IPS-11a (cell line): ENCODE data around the gene SERPINA6.
"Not testable (repeated sequence)": the region's sequence is repeated elsewhere in the genome, so short reads cannot be mapped to it uniquely, and the experiment has no call there.

Source experiments
- H3K4me3 ChIP-seq: one replicate; pipeline ENCODE4 v1.5.1; 2013; ENCODE audit warnings: low read depth, low read length, control low read depth

SERPINA6 gene

DNA sequence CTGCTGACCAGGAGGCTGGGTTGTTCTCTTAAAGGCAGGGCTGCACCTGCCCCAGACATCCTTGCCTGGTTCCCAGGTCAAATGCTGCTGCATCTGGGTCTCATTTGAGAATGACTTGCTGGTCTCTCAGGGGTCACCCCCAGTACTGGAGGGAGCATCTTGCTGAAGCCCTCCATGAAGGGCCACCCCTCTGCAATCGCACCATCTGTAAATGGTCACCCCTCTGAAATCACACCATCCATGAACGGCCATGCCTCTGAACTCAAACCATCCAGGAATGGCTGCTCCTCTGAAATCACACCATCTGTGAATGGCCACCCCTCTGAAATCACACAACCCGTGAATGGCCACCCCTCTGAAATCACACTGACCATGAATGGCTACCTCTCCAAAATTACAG, 7.3 kb upstream of the SERPINA6 start:
- no peak overlapping the region for H3K4me3 ChIP-seq

DNA sequence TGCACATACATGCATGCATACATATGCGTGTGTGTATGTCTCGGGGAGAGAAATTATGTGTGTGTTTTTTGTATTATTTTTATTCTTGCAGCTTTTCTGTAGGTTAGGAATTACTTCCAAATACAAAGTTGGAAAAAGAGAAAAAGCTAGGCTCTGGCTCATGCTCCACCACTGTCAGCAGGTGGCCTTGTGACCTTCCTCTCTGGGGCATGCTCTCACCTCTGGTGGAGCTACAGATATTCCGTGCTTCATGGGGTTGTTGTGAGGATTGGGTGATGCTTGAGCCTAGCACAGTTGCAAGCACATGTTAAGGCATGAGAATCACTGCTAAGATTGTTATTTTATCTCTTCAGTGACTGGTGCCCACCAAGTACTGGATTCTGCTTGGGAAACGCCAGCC, 6.7 kb upstream of the SERPINA6 start:
- H3K4me3 ChIP-seq: no peak overlapping the region

DNA sequence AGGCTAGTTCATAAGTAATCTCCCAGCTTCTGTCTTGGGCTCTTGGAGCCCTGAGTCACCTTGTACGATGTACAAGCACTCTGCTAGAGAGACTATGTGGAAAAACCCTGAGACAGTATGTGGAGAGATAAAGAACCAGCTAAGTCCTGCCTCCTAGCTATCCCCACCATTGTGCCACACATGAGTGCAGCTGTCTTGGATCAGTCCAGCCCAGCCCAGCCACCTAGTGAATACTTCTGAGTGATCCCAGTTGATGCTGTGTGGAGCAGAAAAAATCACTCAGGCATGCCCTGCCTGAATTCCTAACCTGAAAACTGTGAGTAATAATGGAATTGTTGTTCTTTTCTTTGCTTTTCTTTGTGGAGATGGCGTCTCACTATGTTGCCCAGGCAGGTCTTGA, 5.1 kb upstream of the SERPINA6 start:
- no peak overlapping the region for H3K4me3 ChIP-seq

DNA sequence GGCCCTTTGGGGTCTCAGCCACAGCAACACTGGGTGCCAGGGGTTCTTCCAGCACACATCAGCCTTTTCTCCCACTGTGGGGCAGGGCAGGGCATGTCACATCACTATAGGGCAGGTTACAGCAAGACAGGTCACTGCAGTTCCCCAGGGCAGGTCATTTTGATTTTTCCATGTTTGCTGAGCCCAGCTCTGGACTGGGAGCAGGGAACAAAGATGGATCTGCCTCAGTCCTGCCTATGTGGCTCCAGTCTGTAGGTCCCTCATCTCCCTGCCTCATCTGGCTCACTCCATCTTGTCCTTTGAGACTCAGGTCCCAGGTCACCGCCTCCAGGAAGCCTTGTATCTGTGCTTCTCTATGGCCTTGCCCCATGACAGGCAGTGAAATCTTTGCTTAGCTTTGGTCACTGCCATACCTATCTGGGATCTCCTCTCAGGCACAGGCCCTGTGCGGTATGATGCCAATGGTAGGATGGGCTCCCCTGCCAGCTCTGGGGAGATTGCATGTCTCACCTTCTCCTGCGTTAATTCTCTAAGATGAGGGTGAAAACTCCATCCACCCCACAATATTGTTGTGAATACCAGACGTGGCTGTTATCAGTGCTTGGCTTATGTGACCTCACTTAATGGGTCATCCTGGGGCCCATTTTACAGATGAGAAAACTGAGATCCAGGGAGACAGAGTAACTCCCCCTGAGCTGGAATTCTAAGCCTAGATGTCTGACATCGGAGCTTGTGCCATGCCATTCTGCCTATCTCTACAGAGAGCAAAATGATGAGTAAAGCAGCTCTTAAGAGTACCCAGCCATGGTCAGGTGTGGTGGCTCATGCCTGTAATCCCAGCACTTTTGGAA, 1.5 kb downstream of the SERPINA6 start:
- no peak overlapping the region for H3K4me3 ChIP-seq

DNA sequence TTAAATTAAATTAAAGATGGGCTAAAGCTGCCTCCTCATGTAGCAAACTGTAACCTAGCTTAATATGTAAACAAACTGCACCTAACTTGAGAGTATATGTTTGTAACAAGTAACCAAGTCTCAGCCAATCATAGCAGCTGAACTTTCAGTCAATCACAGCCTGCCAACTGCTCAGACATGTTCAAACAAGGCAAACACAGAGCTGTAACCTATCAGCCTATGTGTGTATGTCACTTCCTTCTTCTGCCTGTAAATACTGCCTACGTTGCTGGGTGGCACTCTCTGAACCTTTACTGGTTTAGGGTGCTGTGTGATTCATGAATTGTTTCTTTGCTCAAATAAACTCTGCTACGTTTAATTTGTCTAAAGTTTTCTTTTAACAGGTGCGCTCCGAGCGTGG, 2.9 kb downstream of the SERPINA6 start:
- no peak overlapping the region for H3K4me3 ChIP-seq

DNA sequence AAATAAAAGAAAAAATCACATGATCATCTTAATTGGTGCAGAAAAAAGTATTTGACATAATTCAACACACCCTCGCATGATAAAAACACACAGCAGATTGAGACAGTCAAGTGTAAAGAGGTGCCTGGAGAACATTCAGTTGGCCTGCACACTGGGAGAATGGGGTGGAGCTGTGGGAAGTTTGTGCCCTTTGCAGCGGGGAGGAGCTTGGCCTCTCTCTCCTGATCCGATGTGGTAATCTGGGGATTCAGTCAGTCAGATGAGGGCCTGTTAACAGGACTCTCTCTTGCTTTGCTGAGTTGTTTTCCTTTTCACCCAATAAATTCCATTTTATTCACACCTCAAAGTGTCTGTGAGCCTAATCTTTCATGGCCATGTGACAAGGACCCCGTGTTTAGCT, 5.9 kb downstream of the SERPINA6 start:
- H3K4me3 ChIP-seq: no peak overlapping the region

DNA sequence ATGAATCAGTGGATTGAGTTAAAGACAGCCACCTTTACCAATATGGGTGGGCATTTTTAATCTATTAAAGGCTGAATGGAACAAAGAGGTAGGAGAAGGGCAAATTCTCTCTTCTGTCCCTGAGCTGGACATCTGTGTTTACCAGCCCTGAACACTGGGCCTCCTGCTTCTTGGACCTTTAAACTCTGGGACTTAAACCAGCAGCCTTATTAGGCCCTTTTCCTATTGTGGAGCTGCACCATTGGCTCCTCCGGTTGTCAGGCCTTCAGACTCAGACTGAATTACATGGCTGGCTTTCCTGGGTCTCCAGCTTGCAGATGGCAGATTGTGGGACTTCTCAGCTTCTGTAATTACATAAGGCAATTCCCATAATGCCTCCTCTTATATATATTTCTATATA, 6.4 kb downstream of the SERPINA6 start:
- no peak overlapping the region for H3K4me3 ChIP-seq

DNA sequence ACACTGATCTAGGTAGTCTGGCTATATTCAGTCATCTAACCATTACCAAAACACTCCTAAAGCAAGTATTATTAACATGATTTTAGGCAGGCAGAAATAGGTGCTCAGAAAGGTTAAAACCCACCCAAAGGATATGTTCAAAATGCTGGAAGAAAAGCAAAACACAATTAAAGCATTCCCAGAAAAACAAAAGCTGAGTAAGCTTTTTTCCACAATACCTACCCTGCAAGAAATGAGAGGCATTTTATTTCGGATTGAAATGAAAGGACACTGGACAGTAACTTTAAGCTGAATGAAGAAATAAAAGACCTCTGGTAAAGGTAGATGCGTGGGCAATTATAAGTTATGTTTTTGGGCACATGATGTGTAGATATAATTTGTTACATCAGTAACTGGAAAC, 8.2 kb downstream of the SERPINA6 start:
- H3K4me3 ChIP-seq: no peak overlapping the region

DNA sequence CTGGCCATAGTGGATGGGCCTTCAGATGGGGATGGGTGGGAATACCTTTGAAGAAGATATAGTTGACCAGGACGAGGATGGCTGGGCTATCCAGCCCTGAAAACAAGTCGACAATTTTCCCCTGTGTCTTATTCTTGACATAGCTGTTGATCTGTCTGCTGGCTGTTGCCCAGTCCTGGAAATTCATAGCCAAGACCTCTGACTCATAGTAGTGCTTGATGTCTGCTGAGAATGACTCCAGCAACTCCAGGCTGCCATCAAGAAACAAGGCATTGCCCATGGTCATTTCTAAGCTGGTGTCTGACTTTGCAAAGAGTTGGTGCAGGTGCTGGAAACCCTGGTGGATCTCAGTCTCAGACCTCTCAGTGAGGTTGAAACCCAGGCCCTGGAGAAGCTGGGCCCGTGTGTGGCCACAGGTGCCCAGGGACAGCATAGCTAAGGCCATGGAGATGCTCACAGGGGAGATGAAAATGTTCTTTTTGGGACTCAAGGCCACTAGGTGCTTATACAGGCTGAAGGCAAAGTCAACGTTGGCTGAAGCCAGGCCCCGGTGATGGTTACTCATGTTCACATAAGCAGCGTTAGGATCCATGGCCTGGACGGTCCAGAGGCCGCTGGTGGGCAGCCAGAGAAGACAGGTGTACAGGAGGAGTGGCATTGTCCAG, 9.0 kb downstream of the SERPINA6 start:
- no peak overlapping the region for H3K4me3 ChIP-seq

DNA sequence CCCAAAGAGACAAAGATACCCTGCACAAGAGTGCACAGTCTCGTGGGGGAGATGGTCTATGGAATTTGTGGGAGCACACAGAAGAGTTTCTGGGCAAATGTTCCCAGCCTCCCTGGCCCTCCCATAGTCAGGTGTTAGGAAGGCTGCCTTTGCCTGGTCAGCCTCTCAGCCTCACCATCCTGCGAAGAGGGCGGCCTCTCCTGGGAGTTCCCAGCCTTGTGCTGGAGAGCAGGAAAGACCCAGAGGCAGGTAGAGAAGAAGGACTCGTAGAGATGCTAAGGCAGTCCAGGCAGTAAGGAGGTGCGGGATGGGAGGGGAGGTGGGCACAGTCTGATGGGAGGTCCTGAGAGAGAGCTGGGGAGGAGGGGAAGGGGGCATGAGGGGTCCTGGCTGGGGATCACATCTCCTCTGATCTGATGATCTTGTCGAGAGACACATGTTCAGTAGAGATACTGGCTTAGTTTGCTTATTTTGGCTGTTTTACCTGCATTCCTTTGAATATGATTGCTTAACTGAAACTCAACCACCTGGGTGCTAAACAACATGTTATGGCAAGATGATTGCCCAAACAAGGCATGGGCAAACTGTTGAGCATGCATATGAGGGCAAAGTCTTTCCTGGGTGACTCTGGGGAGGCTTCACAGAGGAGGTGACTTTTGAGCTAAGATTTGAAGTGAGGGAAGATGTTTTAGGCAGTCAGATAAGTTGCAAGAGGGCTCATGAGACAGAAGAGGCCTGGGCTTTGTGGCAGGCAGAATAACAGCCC, 10.5 kb downstream of the SERPINA6 start:
- no peak overlapping the region for H3K4me3 ChIP-seq

DNA sequence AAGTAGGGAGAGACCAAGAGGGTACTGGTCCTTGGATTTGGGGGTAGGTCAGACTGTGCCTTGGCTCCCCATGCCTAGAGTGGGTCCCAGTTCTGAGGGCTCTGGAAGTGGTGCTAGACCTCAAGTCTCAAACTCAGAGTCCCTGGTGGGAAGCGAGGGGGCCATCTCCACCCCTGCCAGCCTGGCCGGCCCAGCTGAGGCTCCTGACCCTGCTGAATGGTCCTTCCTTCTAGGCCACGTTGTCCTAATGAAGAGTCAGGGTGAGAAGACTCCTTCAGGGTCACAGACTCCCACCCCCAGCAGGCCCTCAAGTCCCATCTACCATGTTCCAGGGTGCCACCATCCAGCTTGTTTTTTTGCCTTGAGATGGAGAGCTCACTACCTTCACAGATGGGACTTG, 12.9 kb downstream of the SERPINA6 start:
- no peak overlapping the region for H3K4me3 ChIP-seq

DNA sequence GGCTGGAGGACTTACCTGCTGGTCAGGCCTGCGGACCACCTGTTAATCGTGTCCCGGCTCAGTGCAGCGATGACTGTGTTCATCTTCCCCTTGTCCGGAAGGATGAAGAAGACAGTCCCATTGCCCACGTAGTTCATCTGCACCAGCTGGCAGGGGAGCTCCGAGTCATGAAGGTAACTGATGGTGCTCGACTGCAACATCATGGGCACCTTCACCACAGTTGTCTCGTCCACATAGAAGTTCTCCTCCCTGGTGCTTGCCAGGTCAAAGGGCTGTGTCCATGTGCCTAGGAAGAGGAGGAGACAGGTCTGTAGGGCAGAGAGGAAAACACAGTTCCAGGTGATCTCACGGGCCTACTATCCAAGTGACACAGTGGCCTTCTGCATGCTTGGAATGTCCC, 13.4 kb downstream of the SERPINA6 start:
- H3K4me3 ChIP-seq: no peak overlapping the region

DNA sequence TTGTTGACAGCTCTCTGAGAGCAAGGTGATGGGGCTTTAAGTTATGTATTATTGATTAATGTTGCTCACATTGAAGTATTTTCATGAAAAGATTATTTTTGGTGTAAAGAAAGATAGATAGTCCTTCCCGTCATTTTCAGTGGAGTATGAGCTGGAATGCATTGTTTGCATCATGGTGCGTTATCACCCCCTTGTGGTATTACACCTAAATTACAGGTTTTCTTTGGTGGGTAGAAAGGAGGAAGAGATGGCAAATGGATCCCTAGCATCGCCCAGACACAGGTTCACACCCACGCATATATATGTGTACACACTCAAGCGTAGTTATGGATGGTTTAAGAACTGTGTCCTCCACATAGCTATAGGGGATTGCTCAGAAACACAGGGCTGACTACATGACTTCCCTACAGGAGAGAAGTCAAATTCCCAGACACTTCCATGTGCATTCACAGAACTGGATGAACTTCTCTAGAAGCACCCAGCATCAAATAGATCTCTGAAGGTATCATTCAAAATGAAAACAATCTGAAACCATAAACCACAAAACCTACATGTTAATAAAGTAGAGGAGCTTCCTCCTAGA, 15.6 kb downstream of the SERPINA6 start:
- no peak overlapping the region for H3K4me3 ChIP-seq

DNA sequence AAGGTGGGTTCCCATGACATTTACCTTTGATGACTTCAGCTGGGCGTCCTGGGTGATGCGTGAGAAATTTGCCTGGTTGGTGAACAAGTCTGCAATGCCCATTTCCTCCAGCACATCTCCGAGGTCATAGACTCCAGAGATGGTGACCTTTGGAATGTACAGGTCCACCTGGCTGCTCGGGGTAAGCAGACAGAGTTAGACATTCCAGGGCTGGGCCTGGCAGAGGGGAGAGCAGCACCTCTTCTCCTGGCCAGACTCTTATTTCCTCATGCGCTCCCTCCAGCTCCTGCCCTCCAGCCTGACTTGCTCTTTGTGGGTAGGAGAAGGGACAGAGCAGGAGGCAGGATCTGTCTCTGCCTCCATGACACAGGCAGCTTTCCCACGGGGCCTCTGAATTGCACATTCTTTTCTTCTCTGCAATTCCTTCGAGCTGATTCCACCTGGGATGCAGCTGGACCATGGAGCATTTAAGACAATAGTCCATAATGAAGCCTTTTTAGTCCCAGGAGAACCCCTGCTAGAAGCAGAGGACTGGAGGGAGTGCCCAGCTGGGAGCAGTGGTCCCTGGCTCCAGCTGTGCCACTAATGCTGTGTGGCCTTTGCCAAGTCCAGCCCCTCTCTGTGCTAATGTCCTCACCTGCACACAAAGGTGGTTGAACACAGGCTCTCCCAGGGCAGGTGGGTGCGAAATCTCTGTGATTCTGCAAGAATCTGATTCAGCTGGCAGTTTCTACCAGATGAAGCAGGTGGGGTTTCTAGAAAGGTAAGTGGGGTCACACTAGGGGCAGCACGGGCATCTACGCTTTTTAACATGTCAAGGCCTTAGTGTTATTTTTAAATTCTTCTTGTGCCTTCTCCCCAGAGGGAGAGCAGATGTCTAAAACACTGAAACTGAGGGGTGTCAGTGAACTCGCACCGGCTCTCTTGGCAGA, 16.8 kb downstream of the SERPINA6 start:
- no peak overlapping the region for H3K4me3 ChIP-seq

DNA sequence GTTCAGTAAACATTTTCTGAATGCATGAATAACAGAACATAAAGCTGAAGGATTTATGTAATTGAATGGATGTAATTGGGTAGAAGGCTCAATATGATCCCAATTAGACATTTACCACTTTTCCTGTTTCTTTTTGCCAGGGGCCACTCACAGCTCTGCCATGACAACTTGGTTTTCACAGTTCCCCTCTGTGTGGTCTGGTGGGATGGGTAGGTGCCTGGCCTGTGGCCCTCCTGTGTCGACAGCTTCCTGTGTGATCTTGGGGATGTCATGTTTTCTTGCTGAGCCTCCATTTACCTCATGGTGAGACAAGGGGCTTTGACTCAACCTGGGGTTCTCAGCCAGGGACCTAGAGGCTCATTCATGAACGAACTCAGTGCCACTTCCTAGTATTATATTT, 17.5 kb downstream of the SERPINA6 start:
- H3K4me3 ChIP-seq: no peak overlapping the region

DNA sequence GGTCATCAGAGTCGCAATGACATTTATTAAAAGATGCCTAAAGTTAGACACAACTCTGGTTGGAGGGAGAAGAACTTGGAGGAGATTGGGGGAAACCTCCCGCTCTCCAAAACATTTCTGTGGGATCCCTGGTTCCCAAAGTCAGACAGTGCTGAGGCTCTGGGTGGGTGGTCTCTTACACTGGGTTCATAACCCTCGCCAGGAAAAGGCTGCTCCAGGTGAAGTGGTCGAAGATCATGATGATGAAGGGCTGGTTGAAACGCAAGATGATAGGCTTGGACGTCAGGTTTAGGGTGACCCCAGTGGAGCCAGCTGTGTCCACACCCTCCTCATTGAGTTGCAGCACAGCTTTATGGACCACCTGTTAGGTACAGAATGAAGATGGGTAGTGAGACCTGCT, 18.9 kb downstream of the SERPINA6 start:
- H3K4me3 ChIP-seq: no peak overlapping the region

DNA sequence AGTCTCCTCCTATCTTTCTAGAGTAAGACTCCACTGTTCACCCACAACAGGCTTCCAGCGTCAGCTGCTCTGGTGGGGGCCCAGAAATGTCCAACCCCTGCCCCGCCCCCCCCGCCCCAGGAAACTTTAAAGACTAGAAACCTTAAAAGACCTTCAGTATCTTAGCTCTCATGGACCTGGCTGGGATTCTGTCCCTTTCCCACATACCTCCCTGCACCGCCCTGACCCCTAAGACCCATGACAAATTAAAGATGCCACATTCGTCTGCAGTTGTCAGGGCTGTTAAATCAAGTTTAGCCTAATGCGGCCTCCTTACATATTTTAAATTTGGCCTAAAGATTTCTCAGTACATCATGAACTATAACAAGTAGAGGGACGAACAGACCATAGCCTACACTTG, 20.0 kb downstream of the SERPINA6 start:
- H3K4me3 ChIP-seq: no peak overlapping the region

DNA sequence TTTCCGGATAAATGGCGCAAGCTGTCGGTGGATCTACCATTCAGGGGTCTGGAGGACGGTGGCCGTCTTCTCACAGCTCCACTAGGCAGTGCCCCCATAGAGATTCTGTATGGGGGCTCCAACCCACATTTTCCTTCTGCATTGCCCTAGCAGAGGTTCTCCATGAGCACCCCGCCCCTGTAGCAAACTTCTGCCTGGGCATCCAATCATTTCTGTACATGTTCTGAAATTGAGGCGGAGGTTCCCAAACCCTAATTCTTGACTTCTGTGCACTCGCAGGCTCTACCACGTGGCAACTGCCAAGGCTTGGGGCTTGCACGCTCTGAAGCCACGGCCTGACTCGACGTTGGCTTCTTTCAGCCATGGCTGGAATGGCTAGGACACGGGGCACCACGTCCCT, 25.0 kb downstream of the SERPINA6 start:
- no peak overlapping the region for H3K4me3 ChIP-seq

DNA sequence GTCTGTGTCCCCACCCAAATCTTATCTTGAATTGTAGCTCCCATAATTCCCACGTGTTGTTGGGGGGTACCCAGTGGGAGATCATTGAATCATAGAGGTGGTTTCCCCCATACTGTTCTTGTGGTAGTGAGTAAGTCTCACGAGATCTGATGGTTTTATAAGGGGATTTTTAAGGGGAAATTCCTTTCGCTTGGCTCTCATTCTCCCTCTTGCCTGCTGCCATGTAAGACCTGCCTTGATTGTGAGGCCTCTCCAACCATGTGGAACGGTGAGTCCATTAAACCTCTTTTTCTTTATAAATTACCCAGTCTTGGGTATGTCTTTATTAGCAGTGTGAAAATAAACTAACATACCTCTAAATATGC, 27.0 kb downstream of the SERPINA6 start:
- not testable (repeated sequence) for H3K4me3 ChIP-seq

DNA sequence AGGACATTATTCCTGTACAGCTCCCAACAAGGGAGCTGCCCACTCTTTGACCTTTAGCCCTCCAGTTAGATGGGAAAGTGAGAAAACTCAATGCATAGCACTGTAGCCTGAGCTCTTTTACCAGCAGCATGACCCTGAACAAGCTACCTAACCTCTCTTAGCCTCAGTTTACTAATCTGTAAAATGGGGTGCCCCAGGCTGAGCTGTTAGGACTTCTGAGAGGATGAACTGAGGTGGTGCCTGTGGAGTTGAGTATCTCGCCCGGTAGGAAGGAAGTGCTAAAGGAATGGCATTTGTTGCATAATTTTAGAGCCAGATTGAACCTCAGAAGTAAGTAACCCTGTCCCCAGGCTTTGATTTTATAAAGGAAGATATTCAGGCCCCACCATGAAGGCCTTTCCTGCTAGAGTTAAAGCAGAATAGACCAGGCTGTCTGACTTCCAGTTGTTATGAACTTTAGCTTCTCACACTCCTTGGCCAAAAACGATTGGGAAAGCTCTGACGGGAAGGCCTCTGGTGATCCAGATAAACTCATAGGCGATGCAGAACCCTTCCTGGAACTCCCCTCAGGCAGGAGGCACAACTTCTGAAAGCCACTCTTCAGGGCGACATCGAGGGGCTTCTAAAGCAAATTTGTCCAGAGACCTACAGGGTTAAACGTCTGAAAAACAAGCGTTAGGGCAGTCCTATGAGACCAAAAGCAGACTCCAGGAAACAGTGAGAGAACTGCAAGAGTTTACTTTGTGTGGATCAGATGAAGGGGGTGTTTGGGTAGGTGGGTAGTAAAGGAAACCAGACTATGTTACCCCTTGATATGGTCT, 27.6 kb downstream of the SERPINA6 start:
- H3K4me3 ChIP-seq: no peak overlapping the region
